Transverse colon (tissue), 4 donors: ENCODE results near the gene CPT1A. TPM values are rescaled to one million over a fixed set of nuclear protein-coding genes. Genes with fewer than 3 reads are reported as not detected.
A peak's percentile ranks its signal among the peaks of the same experiment; 100 is the strongest.

ENCODE experiments used
- DNase-seq: peaks from one replicate; pipeline ENCODE4 v3.0.0-alpha.2; 2019
- H3K27ac ChIP-seq, 4 donors: fragments of 200-600 bp; sonication (generic); 2 replicates each; pipeline ENCODE4 v1.5.1; 2016 to 2018; ENCODE audit warnings: inconsistent platforms in 4 of 4
- H3K27me3 ChIP-seq: fragments of 200-600 bp; sonication (generic); 2 replicates; pipeline ENCODE4 v1.5.1; 2017; ENCODE audit warnings: inconsistent platforms
- H3K36me3 ChIP-seq, 4 donors: fragments of 200-600 bp; sonication (generic); 2 replicates each; pipeline ENCODE4 v1.5.1; 2017 to 2019; ENCODE audit warnings: inconsistent platforms in 4 of 4
- H3K4me1 ChIP-seq, 4 donors: fragments of 200-600 bp; sonication (generic); 2 replicates each; pipeline ENCODE4 v1.5.1; 2017 to 2020; ENCODE audit warnings: inconsistent platforms in 4 of 4
- H3K4me3 ChIP-seq, 4 donors: fragments of 200-600 bp; sonication (generic); 1 replicate in 1 of 4; 2 replicates in 3 of 4; pipeline versions ENCODE4 v1.5.1 to v1.6.1; 2017 to 2019; ENCODE audit warnings: inconsistent platforms in 4 of 4
- H3K9me3 ChIP-seq, 2 donors: fragments of 200-600 bp; sonication (generic); 2 replicates each; pipeline ENCODE4 v1.5.1; 2017 to 2019; ENCODE audit warnings: inconsistent platforms in 2 of 2
- EP300 ChIP-seq: sonication (generic); formaldehyde crosslinking; IDR thresholded peaks from one replicate; pipeline ENCODE4 v1.6.1; 2017; ENCODE audit warnings: antibody characterized with exemption, low read depth
- POLR2A ChIP-seq: fragments of 450-650 bp; IDR thresholded peaks from one replicate; pipeline ENCODE4 v1.6.1; 2016; ENCODE audit warnings: antibody characterized with exemption, mild to moderate bottlenecking, moderate library complexity
- POLR2AphosphoS5 ChIP-seq, 3 donors: sonication (generic); formaldehyde crosslinking; IDR thresholded peaks; one replicate each; pipeline ENCODE4 v1.6.1; 2016; ENCODE audit warnings: antibody characterized with exemption in 3 of 3
- WGBS, 2 donors: methylation state at CpG; one replicate each; pipeline ENCODE4 v1.1.5; 2018; ENCODE audit warnings: low coverage in 1 of 2; 5-methylcytosine and 5-hydroxymethylcytosine counted together
- in situ Hi-C, 4 donors: fragments of 200-750 bp; cut with MboI; loops; one replicate each; pipeline versions ENCODE4 v1.15.0 to v1.15.1; 2017; ENCODE audit warnings: low sequenced_read_pairs in 3 of 4, low pct_ligation_motif_present in 1 of 4, low pct_unique_long_range_greater_than_20kb in 1 of 4
- intact Hi-C: fragments of 100-400 bp; cut with DNase I; formaldehyde crosslinking; loops from one replicate; pipeline ENCODE4 v1.15.1; 2023; ENCODE audit warnings: low total_unique reads
- total RNA-seq, 4 donors: library from RNA; depleted of rRNA; stranded (reverse); fragments of >200 nt; gene quantifications; one replicate each; pipeline ENCODE4 v1.1.0, GENCODE V29; 2016
- TF ChIP-seq, protein P1 (sequence below), 5 experiments: fragments of 200-600 bp in 3 of 5; fragments of 450-650 bp in 2 of 5; sonication (generic) in 3 of 5; IDR thresholded peaks; 1 replicate in 2 of 5; 2 replicates in 3 of 5; pipeline ENCODE4 v1.5.1; 2016 to 2017; ENCODE audit warnings: antibody characterized with exemption in 5 of 5, inconsistent platforms in 3 of 5, mild to moderate bottlenecking in 2 of 5, moderate library complexity in 1 of 5

CPT1A gene
- total RNA-seq, 4 donors from 2014 or later, result 98.9 to 263 (median 177) TPM

GRCh38 chr11:68828155-68828931 lies 13.4 kb downstream of the CPT1A start:
- no peak for DNase-seq
- peaks cover 67 to 86% (median 77%) of the 10 kb centered on the region in 4 donors for H3K4me1 ChIP-seq
- H3K27me3 ChIP-seq, result no peaks in the 10 kb centered on the region
- peak overlapping the region; percentile 25 to 99 (median 70) for H3K27ac ChIP-seq
- 49% methylated on average over 20 of the region's 20 CpGs; no CpG with 5 or more reads in 1 of the 2 donors for WGBS, 2 donors
- in situ Hi-C loops, result no loop called here
- H3K9me3 ChIP-seq, result no peaks in the 10 kb centered on the region
- no peaks in the 10 kb centered on the region for H3K36me3 ChIP-seq
- H3K4me3 ChIP-seq, result no peak overlapping the region
- TF ChIP-seq, protein P1, sequence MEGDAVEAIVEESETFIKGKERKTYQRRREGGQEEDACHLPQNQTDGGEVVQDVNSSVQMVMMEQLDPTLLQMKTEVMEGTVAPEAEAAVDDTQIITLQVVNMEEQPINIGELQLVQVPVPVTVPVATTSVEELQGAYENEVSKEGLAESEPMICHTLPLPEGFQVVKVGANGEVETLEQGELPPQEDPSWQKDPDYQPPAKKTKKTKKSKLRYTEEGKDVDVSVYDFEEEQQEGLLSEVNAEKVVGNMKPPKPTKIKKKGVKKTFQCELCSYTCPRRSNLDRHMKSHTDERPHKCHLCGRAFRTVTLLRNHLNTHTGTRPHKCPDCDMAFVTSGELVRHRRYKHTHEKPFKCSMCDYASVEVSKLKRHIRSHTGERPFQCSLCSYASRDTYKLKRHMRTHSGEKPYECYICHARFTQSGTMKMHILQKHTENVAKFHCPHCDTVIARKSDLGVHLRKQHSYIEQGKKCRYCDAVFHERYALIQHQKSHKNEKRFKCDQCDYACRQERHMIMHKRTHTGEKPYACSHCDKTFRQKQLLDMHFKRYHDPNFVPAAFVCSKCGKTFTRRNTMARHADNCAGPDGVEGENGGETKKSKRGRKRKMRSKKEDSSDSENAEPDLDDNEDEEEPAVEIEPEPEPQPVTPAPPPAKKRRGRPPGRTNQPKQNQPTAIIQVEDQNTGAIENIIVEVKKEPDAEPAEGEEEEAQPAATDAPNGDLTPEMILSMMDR (IDR thresholded peaks at IDR 0.05), result no peak
- TF ChIP-seq POLR2A (no peak), POLR2AphosphoS5 (IDR thresholded peaks at IDR 0.05) (no peak), EP300 (no peak)
- intact Hi-C loops, result no loop called here

DNA sequence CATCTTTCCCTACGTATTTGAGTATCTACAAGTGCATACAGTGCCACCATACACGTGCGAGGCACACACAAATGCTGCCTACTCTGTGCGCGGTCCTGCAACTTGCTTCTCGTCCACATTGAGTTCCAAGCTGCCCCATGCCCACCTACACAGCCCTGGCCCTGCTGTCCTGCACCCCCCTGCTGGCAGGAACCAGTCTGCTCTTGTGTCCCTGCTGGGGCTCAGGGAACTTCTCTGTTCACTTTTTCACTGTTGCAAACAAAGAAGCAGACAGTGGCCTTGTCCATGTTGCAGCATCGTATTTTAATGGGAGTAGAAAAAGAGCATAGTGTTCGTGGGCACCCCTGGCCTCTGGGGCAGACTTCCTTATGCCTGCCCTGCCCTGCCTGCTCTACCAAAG lies 14.0 kb downstream of the CPT1A start:
- intact Hi-C loops, result no loop called here
- Histone ChIP-seq H3K27me3 (no peaks in the 10 kb centered on the region), H3K4me3 (no peak overlapping the region), H3K36me3 (no peaks in the 10 kb centered on the region), H3K27ac (peak overlapping the region; percentile 25 to 99 (median 70)), H3K9me3 (no peaks in the 10 kb centered on the region), H3K4me1 (peaks cover 61 to 80% (median 71%) of the 10 kb centered on the region in 4 donors)
- WGBS, 2 donors, result 77% methylated on average over 8 of the region's 8 CpGs; no CpG with 5 or more reads in 1 of the 2 donors
- in situ Hi-C loops, result no loop called here
- no peak for DNase-seq
- TF ChIP-seq, protein P1 (IDR thresholded peaks at IDR 0.05), result peak in 1 of 5 experiments; percentile 18
- no peak for TF ChIP-seq POLR2AphosphoS5 (IDR thresholded peaks at IDR 0.05)

DNA sequence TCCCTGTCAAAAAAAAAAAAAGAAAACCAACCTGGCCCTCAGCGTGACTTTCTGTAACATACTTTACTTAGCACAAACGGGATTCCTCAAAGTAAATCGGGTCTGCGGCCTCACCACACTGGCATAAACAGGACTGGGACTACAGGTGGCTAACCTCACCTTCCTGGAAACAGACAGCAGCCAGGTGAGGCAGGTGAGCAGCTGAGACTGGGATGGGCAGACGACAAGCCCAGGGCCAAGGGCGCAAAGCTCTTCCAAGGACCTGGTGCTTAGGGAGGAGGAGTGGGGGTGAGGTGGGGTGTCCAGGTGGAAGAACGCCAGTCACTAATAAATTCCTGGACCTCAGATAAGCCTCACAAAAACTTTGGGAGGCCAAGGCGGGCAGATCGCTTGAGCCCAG lies 15.0 kb downstream of the CPT1A start:
- intact Hi-C loops, result no loop called here
- no peak for DNase-seq
- Histone ChIP-seq H3K4me3 (no peak overlapping the region), H3K27ac (peak overlapping the region; percentile 71 to 99 (median 88)), H3K36me3 (no peaks in the 10 kb centered on the region), H3K27me3 (no peaks in the 10 kb centered on the region), H3K9me3 (no peaks in the 10 kb centered on the region), H3K4me1 (peaks cover 50 to 70% (median 61%) of the 10 kb centered on the region in 4 donors)
- TF ChIP-seq EP300 (no peak), POLR2AphosphoS5 (IDR thresholded peaks at IDR 0.05) (no peak), POLR2A (no peak)
- TF ChIP-seq, protein P1 (IDR thresholded peaks at IDR 0.05), result no peak
- 71% methylated on average over 9 of the region's 9 CpGs; no CpG with 5 or more reads in 1 of the 2 donors for WGBS, 2 donors
- in situ Hi-C loops, result no loop called here

DNA sequence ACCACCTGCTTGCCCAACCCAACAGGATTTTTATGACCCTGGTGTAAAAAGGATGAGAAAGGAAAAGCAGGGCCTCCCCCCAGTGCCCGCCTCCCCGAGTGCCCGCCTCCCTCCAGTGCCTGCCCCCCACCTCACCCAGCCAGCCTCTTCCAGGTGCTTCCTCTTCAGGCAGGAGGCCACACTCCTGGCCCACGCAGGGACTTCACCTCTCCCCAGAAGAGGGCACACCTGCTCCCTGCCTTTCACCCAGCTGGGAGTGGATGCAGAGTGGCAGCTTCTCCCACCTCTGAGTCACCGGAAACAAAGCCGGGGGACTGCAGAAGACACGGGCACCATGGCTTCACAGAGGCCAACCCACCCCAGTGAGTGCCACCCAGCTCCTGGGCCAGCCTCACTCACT lies 16.1 kb downstream of the CPT1A start:
- in situ Hi-C loops (no loop called here), intact Hi-C loops (no loop called here)
- H3K4me1 ChIP-seq, result peaks cover 40 to 59% (median 49%) of the 10 kb centered on the region in 4 donors
- H3K4me3 ChIP-seq, result no peak overlapping the region
- H3K27ac ChIP-seq, result peak overlapping the region; percentile 71 to 99 (median 88)
- TF ChIP-seq POLR2AphosphoS5 (IDR thresholded peaks at IDR 0.05) (peak in 1 of 3 donors; percentile 73), POLR2A (no peak)
- TF ChIP-seq, protein P1 (IDR thresholded peaks at IDR 0.05), result peak in 3 of 5 experiments; percentile 28 to 52 (median 38)
- no peaks in the 10 kb centered on the region for H3K9me3 ChIP-seq
- peak; percentile 90 for DNase-seq
- 0 to 23% methylated on average over 3 to 7 of the region's 7 CpGs for WGBS, 2 donors
- H3K27me3 ChIP-seq, result no peaks in the 10 kb centered on the region
- H3K36me3 ChIP-seq, result no peaks in the 10 kb centered on the region
